Brain microvascular endothelial cell (primary cell): ENCODE results near the gene TCF7L2.

Experiments used
- DNase-seq: peaks from one replicate; pipeline ENCODE4 v3.0.0-alpha.2; 2020
- H3K27ac ChIP-seq: fragments of 250-450 bp; sonication (Bioruptor Pico); 2 replicates; pipeline ENCODE4 v1.5.1; 2020; ENCODE audit warnings: mild to moderate bottlenecking, moderate library complexity
- H3K27me3 ChIP-seq: fragments of 250-450 bp; sonication (Bioruptor Pico); replicated peaks from 2 replicates; pipeline ENCODE4 v1.5.1; 2020; ENCODE audit warnings: mild to moderate bottlenecking
- H3K36me3 ChIP-seq: fragments of 250-450 bp; sonication (Bioruptor Pico); replicated peaks from 2 replicates; pipeline ENCODE4 v1.5.1; 2020; ENCODE audit warnings: mild to moderate bottlenecking
- H3K4me3 ChIP-seq: 2 replicates; pipeline ENCODE4 v1.5.1; 2011; ENCODE audit warnings: low read depth, mild to moderate bottlenecking, control low read depth, low read length, moderate library complexity
- CTCF ChIP-seq: IDR thresholded peaks from 2 replicates; pipeline ENCODE4 v1.5.1; 2011; ENCODE audit warnings: low read depth, mild to moderate bottlenecking, moderate library complexity, low read length, control low read depth, inconsistent platforms; ENCODE audit errors: missing control alignments
- in situ Hi-C: cut with HindIII; loops from 2 replicates; pipeline ENCODE4 v1.10.0; 2017; ENCODE audit warnings: low sequenced_read_pairs, low pct_ligation_motif_present

Gene TCF7L2

GRCh38 chr10:112996462-112996861 is 46.4 kb downstream of the TCF7L2 start:
- TF ChIP-seq CTCF: no peak
- in situ Hi-C loops: no loop called here
- H3K36me3 ChIP-seq: no peaks in the 10 kb centered on the region
- no peaks in the 10 kb centered on the region for H3K27me3 ChIP-seq
- H3K27ac ChIP-seq: no peak overlapping the region
- no peak for DNase-seq
- no peak overlapping the region for H3K4me3 ChIP-seq

GRCh38 chr10:112999102-112999501 is 49.1 kb downstream of the TCF7L2 start:
- H3K4me3 ChIP-seq: no peak overlapping the region
- in situ Hi-C loops: no loop called here
- no peak for TF ChIP-seq CTCF
- no peak overlapping the region for H3K27ac ChIP-seq
- DNase-seq: no peak
- H3K36me3 ChIP-seq: no peaks in the 10 kb centered on the region
- no peaks in the 10 kb centered on the region for H3K27me3 ChIP-seq

GRCh38 chr10:113000442-113000841 is 50.4 kb downstream of the TCF7L2 start:
- in situ Hi-C loops: no loop called here
- no peaks in the 10 kb centered on the region for H3K36me3 ChIP-seq
- DNase-seq: no peak
- H3K27ac ChIP-seq: no peak overlapping the region
- no peak overlapping the region for H3K4me3 ChIP-seq
- no peak for TF ChIP-seq CTCF
- H3K27me3 ChIP-seq: no peaks in the 10 kb centered on the region

GRCh38 chr10:113000876-113001598 is 51.0 kb downstream of the TCF7L2 start:
- DNase-seq: no peak
- Histone ChIP-seq H3K4me3 (no peak overlapping the region), H3K36me3 (no peaks in the 10 kb centered on the region), H3K27ac (no peak overlapping the region), H3K27me3 (no peaks in the 10 kb centered on the region)
- in situ Hi-C loops: no loop called here
- TF ChIP-seq CTCF: no peak

GRCh38 chr10:113001599-113002448 is 51.8 kb downstream of the TCF7L2 start:
- Histone ChIP-seq H3K27ac (no peak overlapping the region), H3K4me3 (no peak overlapping the region)
- no peak for TF ChIP-seq CTCF

More at GRCh38 chr10:113001599-113002448, 51.8 kb downstream of the TCF7L2 start:
- no peak for DNase-seq
- Histone ChIP-seq H3K36me3 (no peaks in the 10 kb centered on the region), H3K27me3 (no peaks in the 10 kb centered on the region)
- in situ Hi-C loops: no loop called here
